HCT116 (cell line): ENCODE measurements around the gene PTGES2. TPM values are rescaled to one million over a fixed set of nuclear protein-coding genes. Genes with fewer than 3 reads are reported as not detected.

ENCODE experiments used
- ATAC-seq: fragments of 200-7000 bp; cut with Tn5 transposase; 2 replicates; pipeline ENCODE4 v1.9.1; 2020; ENCODE audit warnings: mild to moderate bottlenecking, moderate library complexity
- BruUV-seq: library from RNA; stranded (reverse); fragments of 400-500 nt; replicated peaks from 2 replicates; lab custom pipeline; 2021; lab: Mats Ljungman, UMichigan
- CTCF ChIA-PET: fragments of 300-600 bp; sonication (Branson Sonifier 250); formaldehyde crosslinking; loops from one replicate; lab custom pipeline; 2021; ENCODE audit warnings: antibody characterized with exemption; lab: Charles Lee
- POLR2A ChIA-PET: fragments of 300-600, 350-600 bp; sonication (Branson Sonifier 250); formaldehyde crosslinking; loops from one replicate; lab custom pipeline; 2021; ENCODE audit warnings: antibody characterized with exemption; lab: Charles Lee
- RAD21 ChIA-PET, 2 experiments: fragments of 300-600 bp; sonication (Branson Sonifier 250); formaldehyde crosslinking; loops; one replicate each; lab custom pipeline; 2023; ENCODE audit warnings: low total read pairs in 2 of 2; ENCODE audit not compliant: uncharacterized antibody in 2 of 2, unreplicated experiment in 2 of 2, low non-redundant PET in 1 of 2; lab: Charles Lee
- DNase-seq: peaks from one replicate; pipeline ENCODE4 v3.0.0-alpha.2; 2010; ENCODE audit warnings: low read depth, low spot score
- H2AFZ ChIP-seq: fragments of 200-600 bp; shearing (Covaris generic), sonication (generic); 2 replicates; pipeline ENCODE4 v1.6.1; 2017; ENCODE audit warnings: low read depth, mixed run types, mixed read lengths, antibody characterized with exemption, low read length; ENCODE audit not compliant: poor library complexity, severe bottlenecking
- H3K27ac ChIP-seq: 2 replicates; pipeline ENCODE4 v1.5.1; 2012; ENCODE audit warnings: low read depth, low read length
- H3K27me3 ChIP-seq: fragments of 200-600 bp; sonication (generic); 2 replicates; pipeline ENCODE4 v1.6.1; 2016; ENCODE audit warnings: mixed run types, low read length, mixed read lengths; ENCODE audit not compliant: insufficient read depth
- H3K36me3 ChIP-seq, 2 experiments: fragments of 200-500 bp in 1 of 2; fragments of 200-600 bp in 1 of 2; sonication (Bioruptor generic) in 1 of 2; sonication (generic) in 1 of 2; 2 replicates each; pipeline versions ENCODE4 v1.5.1 to v1.6.1; 2014 to 2016; ENCODE audit warnings: low read length in 2 of 2, inconsistent platforms in 1 of 2, mixed read lengths in 1 of 2, mixed run types in 1 of 2; ENCODE audit not compliant: insufficient read depth in 2 of 2, control insufficient read depth in 1 of 2
- H3K4me1 ChIP-seq, 2 experiments: fragments of 200-600 bp in 1 of 2; sonication (generic) in 1 of 2; 2 replicates each; pipeline versions ENCODE4 v1.5.1 to v1.6.1; 2012 to 2017; ENCODE audit warnings: low read length in 2 of 2, inconsistent platforms in 1 of 2, mild to moderate bottlenecking in 1 of 2, mixed read lengths in 1 of 2, mixed run types in 1 of 2, moderate library complexity in 1 of 2; ENCODE audit not compliant: insufficient read depth in 2 of 2, control insufficient read depth in 1 of 2
- H3K4me2 ChIP-seq: fragments of 200-600 bp; sonication (generic); 2 replicates; pipeline ENCODE4 v1.6.1; 2017; ENCODE audit warnings: mixed run types, low read length, mixed read lengths
- H3K4me3 ChIP-seq, 2 experiments: fragments of 200-600 bp in 1 of 2; sonication (generic) in 1 of 2; replicated peaks in 1 of 2; 2 replicates each; pipeline ENCODE4 v1.5.1; 2011 to 2016; ENCODE audit warnings: low read length in 2 of 2, control low read depth in 1 of 2, low read depth in 1 of 2, mild to moderate bottlenecking in 1 of 2, mixed read lengths in 1 of 2, mixed run types in 1 of 2
- H3K79me2 ChIP-seq: fragments of 200-600 bp; sonication (generic); 2 replicates; pipeline ENCODE4 v1.6.1; 2017; ENCODE audit warnings: mild to moderate bottlenecking, mixed run types, low read length, moderate library complexity, mixed read lengths; ENCODE audit not compliant: insufficient read depth
- H3K9ac ChIP-seq: fragments of 200-600 bp; sonication (generic); 2 replicates; pipeline ENCODE4 v1.6.1; 2016; ENCODE audit warnings: low read length, mixed read lengths
- H3K9me2 ChIP-seq: fragments of 200-600 bp; sonication (generic), shearing (Covaris generic); 2 replicates; pipeline ENCODE4 v1.6.1; 2017; ENCODE audit warnings: mixed run types, mild to moderate bottlenecking, moderate library complexity; ENCODE audit not compliant: insufficient read depth
- H3K9me3 ChIP-seq, 2 experiments: fragments of 200-500 bp in 1 of 2; fragments of 200-600 bp in 1 of 2; sonication (Bioruptor generic) in 1 of 2; sonication (generic) in 1 of 2; 2 replicates each; pipeline ENCODE4 v1.6.1; 2014 to 2017; ENCODE audit warnings: low read length in 2 of 2, mixed read lengths in 2 of 2, inconsistent platforms in 1 of 2, low read depth in 1 of 2, mild to moderate bottlenecking in 1 of 2, mixed run types in 1 of 2, moderate library complexity in 1 of 2; ENCODE audit not compliant: control insufficient read depth in 1 of 2, insufficient read depth in 1 of 2
- H4K20me1 ChIP-seq: fragments of 200-600 bp; sonication (generic), shearing (Covaris generic); 2 replicates; pipeline ENCODE4 v1.6.1; 2017; ENCODE audit warnings: mixed run types, mild to moderate bottlenecking, moderate library complexity; ENCODE audit not compliant: insufficient read depth
- ATF3 ChIP-seq: IDR thresholded peaks from 2 replicates; pipeline ENCODE4 v1.6.1; 2012
- ELF1 ChIP-seq: IDR thresholded peaks from 2 replicates; pipeline ENCODE4 v1.6.1; 2012; ENCODE audit warnings: low read depth, borderline replicate concordance
- EZH2 ChIP-seq: fragments of 200-600 bp; sonication (generic); IDR thresholded peaks from 2 replicates; pipeline ENCODE4 v1.6.1; 2017; ENCODE audit warnings: antibody characterized with exemption, mixed run types
- FOSL1 ChIP-seq: IDR thresholded peaks from 2 replicates; pipeline ENCODE4 v1.6.1; 2012; ENCODE audit warnings: low read depth
- JUND ChIP-seq: IDR thresholded peaks from 2 replicates; pipeline ENCODE4 v1.6.1; 2012
- MAX ChIP-seq: IDR thresholded peaks from 2 replicates; pipeline ENCODE4 v1.6.1; 2012
- POLR2A ChIP-seq: IDR thresholded peaks from 2 replicates; pipeline ENCODE4 v1.7.0; 2011; ENCODE audit warnings: borderline replicate concordance; ENCODE audit not compliant: insufficient read depth, insufficient read length; ENCODE audit errors: extremely low read depth
- POLR2AphosphoS5 ChIP-seq: IDR thresholded peaks from 2 replicates; pipeline ENCODE4 v1.6.1; 2011; ENCODE audit warnings: mild to moderate bottlenecking, low read depth, low read length, moderate library complexity
- RAD21 ChIP-seq: IDR thresholded peaks from 2 replicates; pipeline ENCODE4 v1.6.1; 2012; ENCODE audit warnings: low read depth, mild to moderate bottlenecking
- REST ChIP-seq: IDR thresholded peaks from 2 replicates; pipeline ENCODE4 v1.6.1; 2012; ENCODE audit warnings: low read depth
- SIN3A ChIP-seq: IDR thresholded peaks from 2 replicates; pipeline ENCODE4 v1.6.1; 2012; ENCODE audit warnings: low read depth
- SP1 ChIP-seq: IDR thresholded peaks from 2 replicates; pipeline ENCODE4 v1.6.1; 2012; ENCODE audit warnings: low read depth
- SRF ChIP-seq: IDR thresholded peaks from 2 replicates; pipeline ENCODE4 v1.6.1; 2012; ENCODE audit warnings: low read depth
- intact Hi-C: fragments of 100-400 bp; cut with micrococcal nuclease; formaldehyde crosslinking; loops from 2 replicates; pipeline ENCODE4 v1.10.0; 2022
- total RNA-seq: library from RNA; stranded (reverse); gene quantifications from one replicate; pipeline ENCODE4 v1.2.1, GENCODE V29; 2021; ENCODE audit not compliant: unreplicated experiment
- TF ChIP-seq, protein P1 (sequence below), 3 experiments: fragments of 200-600 bp in 1 of 3; sonication (generic) in 1 of 3; IDR thresholded peaks in 2 of 3; conservative IDR thresholded peaks in 1 of 3; 2 replicates each; pipeline ENCODE4 v1.5.1; 2012 to 2017; ENCODE audit warnings: low read depth in 2 of 3, low read length in 2 of 3, antibody characterized with exemption in 1 of 3, borderline replicate concordance in 1 of 3, control low read depth in 1 of 3, mild to moderate bottlenecking in 1 of 3, mixed read lengths in 1 of 3, mixed run types in 1 of 3, moderate library complexity in 1 of 3; ENCODE audit not compliant: insufficient read depth in 1 of 3

The PTGES2 gene
- total RNA-seq, 1 experiment from 2014 or later: 148 TPM

GRCh38 chr9:128104171-128104618 lies 23.3 kb downstream of the PTGES2 start:
- RAD21 ChIA-PET: no interaction called here
- H3K36me3 ChIP-seq: peaks cover 13 to 43% of the 10 kb centered on the region in 2 experiments
- H3K27ac ChIP-seq: no peak overlapping the region
- no peaks in the 10 kb centered on the region for H3K9me3 ChIP-seq
- peaks cover 2 to 7% of the 10 kb centered on the region in 2 experiments for H3K4me1 ChIP-seq
- H3K4me2 ChIP-seq: no peak overlapping the region
- H3K79me2 ChIP-seq: peaks cover 25% of the 10 kb centered on the region
- ATAC-seq (no peak), DNase-seq (no peak)
- H3K27me3 ChIP-seq: no peaks in the 10 kb centered on the region
- no peak overlapping the region for H3K9ac ChIP-seq
- intact Hi-C loops: no loop called here
- no peaks in the 10 kb centered on the region for H3K9me2 ChIP-seq
- no TSS peak for BruUV-seq
- no peak overlapping the region for H3K4me3 ChIP-seq
- TF ChIP-seq ATF3 (no peak), SP1 (no peak), FOSL1 (no peak), EZH2 (no peak), REST (no peak), SRF (no peak), SIN3A (no peak), POLR2A (no peak), POLR2AphosphoS5 (no peak), JUND (no peak), RAD21 (no peak), MAX (no peak), ELF1 (no peak)
- TF ChIP-seq, protein P1, sequence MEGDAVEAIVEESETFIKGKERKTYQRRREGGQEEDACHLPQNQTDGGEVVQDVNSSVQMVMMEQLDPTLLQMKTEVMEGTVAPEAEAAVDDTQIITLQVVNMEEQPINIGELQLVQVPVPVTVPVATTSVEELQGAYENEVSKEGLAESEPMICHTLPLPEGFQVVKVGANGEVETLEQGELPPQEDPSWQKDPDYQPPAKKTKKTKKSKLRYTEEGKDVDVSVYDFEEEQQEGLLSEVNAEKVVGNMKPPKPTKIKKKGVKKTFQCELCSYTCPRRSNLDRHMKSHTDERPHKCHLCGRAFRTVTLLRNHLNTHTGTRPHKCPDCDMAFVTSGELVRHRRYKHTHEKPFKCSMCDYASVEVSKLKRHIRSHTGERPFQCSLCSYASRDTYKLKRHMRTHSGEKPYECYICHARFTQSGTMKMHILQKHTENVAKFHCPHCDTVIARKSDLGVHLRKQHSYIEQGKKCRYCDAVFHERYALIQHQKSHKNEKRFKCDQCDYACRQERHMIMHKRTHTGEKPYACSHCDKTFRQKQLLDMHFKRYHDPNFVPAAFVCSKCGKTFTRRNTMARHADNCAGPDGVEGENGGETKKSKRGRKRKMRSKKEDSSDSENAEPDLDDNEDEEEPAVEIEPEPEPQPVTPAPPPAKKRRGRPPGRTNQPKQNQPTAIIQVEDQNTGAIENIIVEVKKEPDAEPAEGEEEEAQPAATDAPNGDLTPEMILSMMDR (IDR thresholded peaks at IDR 0.05 in 2 of 3, conservative IDR thresholded peaks at IDR 0.05 in 1 of 3; ENCODE audit: borderline replicate concordance in 1 of 3, insufficient read depth in 1 of 3, low read depth in 2 of 3, low read length in 2 of 3): no peak
- POLR2A ChIA-PET: no interaction called here
- CTCF ChIA-PET: no interaction called here
- H4K20me1 ChIP-seq: no peaks in the 10 kb centered on the region; the same call in 1 of the 2 replicates
- H2AFZ ChIP-seq: no peak overlapping the region
